ENCODE measurements around the gene NCOA3.

The NCOA3 gene

GRCh38 chr20:47667086-47667485, 165.4 kb downstream of the NCOA3 start:
- no peak for DNase-seq (ENCODE audit: low spot score)

GRCh38 chr20:47667531-47668312, 166.0 kb downstream of the NCOA3 start:
- DNase-seq (ENCODE audit: low spot score) = no peak

GRCh38 chr20:47668313-47669151, 166.8 kb downstream of the NCOA3 start:
- no peak for DNase-seq (ENCODE audit: low spot score)

GRCh38 chr20:47669152-47669425, 167.4 kb downstream of the NCOA3 start:
- no peak for DNase-seq (ENCODE audit: low spot score)

GRCh38 chr20:47669489-47669888, 167.8 kb downstream of the NCOA3 start:
- no peak for DNase-seq (ENCODE audit: low spot score)

GRCh38 chr20:47669927-47670890, 168.5 kb downstream of the NCOA3 start:
- DNase-seq (ENCODE audit: low spot score) = no peak

- no peak for DNase-seq (ENCODE audit: low spot score)
Measured at GRCh38 chr20:47670913-47671312, 169.2 kb downstream of the NCOA3 start.

- no peak for DNase-seq (ENCODE audit: low spot score)
Measured at GRCh38 chr20:47672166-47672565, 170.5 kb downstream of the NCOA3 start.

- no peak for DNase-seq (ENCODE audit: low spot score)
Measured at GRCh38 chr20:47672886-47673670, 171.4 kb downstream of the NCOA3 start.

GRCh38 chr20:47673671-47673955, 171.9 kb downstream of the NCOA3 start:
- no peak for DNase-seq (ENCODE audit: low spot score)

- DNase-seq (ENCODE audit: low spot score) = no peak
Measured at GRCh38 chr20:47674145-47674544, 172.5 kb downstream of the NCOA3 start.

- DNase-seq (ENCODE audit: low spot score) = no peak
Measured at GRCh38 chr20:47674686-47675085, 173.0 kb downstream of the NCOA3 start.

- no peak for DNase-seq (ENCODE audit: low spot score)
Measured at GRCh38 chr20:47675190-47676142, 173.8 kb downstream of the NCOA3 start.

- DNase-seq (ENCODE audit: low spot score) = no peak
Measured at GRCh38 chr20:47676219-47676721, 174.6 kb downstream of the NCOA3 start.

GRCh38 chr20:47676912-47677634, 175.4 kb downstream of the NCOA3 start:
- no peak for DNase-seq (ENCODE audit: low spot score)

- peak; percentile 41 for DNase-seq (ENCODE audit: low spot score)
Measured at GRCh38 chr20:47677635-47678453, 176.2 kb downstream of the NCOA3 start.

- DNase-seq (ENCODE audit: low spot score) = no peak
Measured at GRCh38 chr20:47678536-47678935, 176.8 kb downstream of the NCOA3 start.

GRCh38 chr20:47679462-47679861, 177.8 kb downstream of the NCOA3 start:
- DNase-seq (ENCODE audit: low spot score) = no peak
